Effector memory CD8-positive, alpha-beta T cell (primary cell): ENCODE data around the gene PCGF3.

Source experiments
- ATAC-seq: fragments of 150-1000 bp; cut with Tn5 transposase; replicated peaks from 2 replicates; pipeline ENCODE4 v1.10.0; 2021; ENCODE audit warnings: mild to moderate bottlenecking, moderate library complexity
- DNase-seq, 3 experiments: peaks; one replicate each; pipeline ENCODE4 v3.0.0; 2021
- H3K27ac Mint-ChIP-seq, 2 donors: one replicate each; pipeline ENCODE4 v1.8.0; 2022; ENCODE audit warnings: mild to moderate bottlenecking in 2 of 2, mixed read lengths in 2 of 2, moderate library complexity in 2 of 2
- H3K27me3 Mint-ChIP-seq, 2 donors: one replicate each; pipeline ENCODE4 v1.8.0; 2022; ENCODE audit warnings: mixed read lengths in 2 of 2
- H3K36me3 Mint-ChIP-seq: one replicate; pipeline ENCODE4 v1.8.0; 2022; ENCODE audit warnings: mild to moderate bottlenecking, moderate library complexity, mixed read lengths; ENCODE audit not compliant: insufficient read depth
- H3K4me1 Mint-ChIP-seq, 2 donors: one replicate each; pipeline ENCODE4 v1.8.0; 2022; ENCODE audit warnings: low read depth in 2 of 2, mixed read lengths in 2 of 2
- H3K4me3 Mint-ChIP-seq, 2 donors: one replicate each; pipeline ENCODE4 v1.8.0; 2022; ENCODE audit warnings: mild to moderate bottlenecking in 2 of 2, mixed read lengths in 2 of 2, moderate library complexity in 2 of 2
- H3K9me3 Mint-ChIP-seq, 2 donors: one replicate each; pipeline ENCODE4 v1.8.0; 2022; ENCODE audit warnings: mixed read lengths in 2 of 2

Gene PCGF3

DNA sequence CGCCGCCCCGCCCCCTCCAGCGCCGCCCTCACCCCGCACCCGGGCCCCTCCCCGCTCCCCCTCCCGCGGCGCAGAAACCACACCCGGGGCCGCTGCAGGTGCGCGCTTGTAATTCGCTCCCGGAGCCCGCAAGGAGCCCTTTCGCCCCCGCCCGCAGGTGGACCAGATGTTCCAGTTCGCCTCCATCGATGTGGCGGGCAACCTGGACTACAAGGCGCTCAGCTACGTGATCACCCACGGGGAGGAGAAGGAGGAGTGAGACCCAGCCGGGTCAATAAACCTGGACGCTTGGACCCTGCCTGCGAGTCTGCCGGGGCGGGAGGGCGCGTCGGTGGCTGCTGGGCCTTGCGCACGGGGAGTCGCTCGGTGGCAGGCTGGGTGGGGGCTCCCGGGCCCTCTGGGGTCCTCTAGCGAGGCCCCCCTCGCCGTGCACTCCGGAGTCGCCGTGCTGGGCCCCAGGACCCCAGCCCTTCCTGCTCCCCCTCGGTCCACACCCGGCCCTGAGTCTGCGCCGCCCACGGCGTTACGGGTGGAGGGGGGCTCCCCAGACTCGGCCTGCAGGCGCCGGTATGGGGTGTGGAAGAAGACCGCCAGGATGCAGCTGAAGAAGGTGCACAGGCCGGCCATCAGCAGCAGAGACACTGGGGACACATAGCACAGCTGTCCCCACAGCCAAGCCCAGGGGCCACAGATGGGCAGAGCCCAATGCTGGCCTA, 23.7 kb upstream of the PCGF3 start:
- ATAC-seq, result peak; percentile 9
- peaks cover 14 to 18% of the 10 kb centered on the region in 2 donors for H3K4me1 Mint-ChIP-seq
- DNase-seq, result peak in 1 of 3 experiments; percentile 35
- no peaks in the 10 kb centered on the region for H3K9me3 Mint-ChIP-seq
- no peak overlapping the region for H3K27ac Mint-ChIP-seq
- H3K27me3 Mint-ChIP-seq, result peaks cover 0 to 10% of the 10 kb centered on the region in 2 donors
- peak overlapping the region; percentile 49 to 78 for H3K4me3 Mint-ChIP-seq
- H3K36me3 Mint-ChIP-seq, result peaks cover 8% of the 10 kb centered on the region

DNA sequence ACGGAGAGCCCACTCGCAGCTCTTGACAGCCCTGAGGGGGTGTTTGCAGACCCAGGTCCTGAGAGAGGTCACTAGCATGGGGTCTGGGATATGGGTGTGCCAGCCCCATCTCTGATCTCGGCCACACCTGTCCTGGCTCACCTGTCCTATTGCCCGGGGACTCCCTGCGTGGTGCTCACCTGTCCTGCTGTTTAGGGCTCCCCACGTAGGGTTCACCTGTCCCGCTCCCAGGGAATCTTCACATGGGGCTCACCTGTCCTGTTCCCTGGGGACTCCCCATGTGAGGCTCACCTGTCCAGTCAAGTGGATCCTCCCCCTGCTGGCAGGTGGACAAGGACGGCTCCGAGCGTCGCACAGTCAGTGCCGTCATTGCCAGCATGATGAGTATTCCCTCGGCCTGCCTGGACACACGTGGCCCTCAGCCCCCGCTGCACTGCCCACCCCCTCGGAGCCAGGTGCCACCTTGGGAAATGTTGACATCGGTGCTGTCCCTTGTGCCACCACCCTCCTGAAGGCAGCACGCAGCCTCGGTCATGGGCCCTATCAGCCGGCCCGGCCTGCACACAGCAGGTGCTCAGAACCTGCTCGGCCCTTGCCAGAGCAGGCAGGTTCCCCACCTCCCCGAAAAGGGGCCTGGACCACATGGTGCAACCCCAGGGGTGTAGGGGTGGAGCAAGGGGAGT, 23.0 kb upstream of the PCGF3 start:
- Mint-ChIP-seq H3K9me3 (no peaks in the 10 kb centered on the region), H3K4me3 (peak overlapping the region; percentile 35 to 41), H3K27ac (no peak overlapping the region), H3K36me3 (peaks cover 8% of the 10 kb centered on the region), H3K27me3 (peaks cover 0 to 14% of the 10 kb centered on the region in 2 donors), H3K4me1 (peaks cover 14 to 19% of the 10 kb centered on the region in 2 donors)
- ATAC-seq, result no peak
- DNase-seq, result no peak

DNA sequence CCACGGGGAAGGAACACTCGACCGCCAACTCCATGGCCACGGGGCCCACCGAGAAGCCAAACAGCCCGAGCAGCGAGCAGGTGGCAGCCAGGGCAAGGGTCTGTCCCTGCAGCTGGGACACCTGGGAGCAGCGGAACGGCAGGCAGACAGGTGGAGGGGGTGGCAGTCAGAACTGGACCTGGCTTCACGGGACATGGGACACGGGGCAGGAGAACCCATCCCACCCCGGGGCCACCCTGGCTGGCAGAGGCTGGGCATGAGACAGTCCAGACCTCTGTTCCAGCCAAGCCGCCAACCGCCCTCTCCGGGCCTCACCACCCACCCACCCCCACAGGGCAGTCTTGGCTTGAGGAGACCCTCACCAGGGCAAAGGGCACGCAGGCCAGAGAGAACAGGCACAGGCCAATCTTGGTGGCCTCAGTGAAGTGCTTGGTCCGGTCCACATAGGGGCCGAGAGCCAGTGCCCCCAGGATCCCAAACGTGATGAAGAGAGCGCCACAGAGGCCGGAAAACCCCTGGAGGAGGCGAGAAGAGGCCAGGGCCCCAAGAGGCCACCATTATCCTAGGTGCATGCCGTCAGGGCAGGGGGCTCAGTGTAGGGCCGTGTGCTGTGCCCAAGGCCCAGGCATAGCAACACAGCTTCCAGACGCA, 22.3 kb upstream of the PCGF3 start:
- Mint-ChIP-seq H3K27ac (no peak overlapping the region), H3K4me3 (no peak overlapping the region), H3K36me3 (peaks cover 8% of the 10 kb centered on the region), H3K4me1 (peaks cover 14 to 22% of the 10 kb centered on the region in 2 donors), H3K27me3 (peaks cover 0 to 19% of the 10 kb centered on the region in 2 donors), H3K9me3 (no peaks in the 10 kb centered on the region)
- ATAC-seq (no peak), DNase-seq (no peak)

DNA sequence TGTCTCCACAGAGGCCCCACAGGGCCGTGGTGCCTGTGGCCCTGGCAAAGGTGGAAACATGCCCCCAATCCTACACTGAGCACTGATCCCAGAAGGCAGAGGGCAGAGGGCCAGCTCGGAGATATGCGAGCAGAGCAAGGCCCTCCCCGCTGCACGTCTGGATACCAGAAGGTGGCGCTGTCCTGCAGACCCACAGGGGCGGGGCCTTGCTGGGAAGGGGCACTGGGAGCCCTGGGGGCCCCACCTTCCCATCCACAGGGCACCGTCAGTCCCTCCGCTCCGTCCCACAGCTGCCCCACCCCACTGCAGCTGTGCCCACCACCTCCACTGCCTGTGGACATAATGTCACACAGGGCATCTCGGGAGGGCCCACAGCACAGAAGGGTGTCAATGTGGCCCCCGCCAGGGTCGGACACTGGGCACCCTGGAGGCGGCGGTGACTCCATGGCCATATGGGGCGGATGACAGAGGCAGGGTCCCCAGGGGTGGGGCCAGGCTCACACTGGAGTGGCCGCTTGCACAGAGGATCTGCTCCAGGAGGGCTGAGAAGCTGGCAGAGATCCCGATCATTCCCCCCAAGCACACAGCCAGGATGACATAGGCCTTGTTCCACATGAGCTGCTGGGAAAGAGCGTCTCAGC, 21.5 kb upstream of the PCGF3 start:
- peaks cover 0 to 19% of the 10 kb centered on the region in 2 donors for H3K27me3 Mint-ChIP-seq
- no peak overlapping the region for H3K4me3 Mint-ChIP-seq
- peaks cover 14 to 22% of the 10 kb centered on the region in 2 donors for H3K4me1 Mint-ChIP-seq
- peak in 1 of 3 experiments; percentile 31 for DNase-seq
- no peak overlapping the region for H3K27ac Mint-ChIP-seq
- peaks cover 8% of the 10 kb centered on the region for H3K36me3 Mint-ChIP-seq
- no peaks in the 10 kb centered on the region for H3K9me3 Mint-ChIP-seq
- ATAC-seq, result peak; percentile 14

DNA sequence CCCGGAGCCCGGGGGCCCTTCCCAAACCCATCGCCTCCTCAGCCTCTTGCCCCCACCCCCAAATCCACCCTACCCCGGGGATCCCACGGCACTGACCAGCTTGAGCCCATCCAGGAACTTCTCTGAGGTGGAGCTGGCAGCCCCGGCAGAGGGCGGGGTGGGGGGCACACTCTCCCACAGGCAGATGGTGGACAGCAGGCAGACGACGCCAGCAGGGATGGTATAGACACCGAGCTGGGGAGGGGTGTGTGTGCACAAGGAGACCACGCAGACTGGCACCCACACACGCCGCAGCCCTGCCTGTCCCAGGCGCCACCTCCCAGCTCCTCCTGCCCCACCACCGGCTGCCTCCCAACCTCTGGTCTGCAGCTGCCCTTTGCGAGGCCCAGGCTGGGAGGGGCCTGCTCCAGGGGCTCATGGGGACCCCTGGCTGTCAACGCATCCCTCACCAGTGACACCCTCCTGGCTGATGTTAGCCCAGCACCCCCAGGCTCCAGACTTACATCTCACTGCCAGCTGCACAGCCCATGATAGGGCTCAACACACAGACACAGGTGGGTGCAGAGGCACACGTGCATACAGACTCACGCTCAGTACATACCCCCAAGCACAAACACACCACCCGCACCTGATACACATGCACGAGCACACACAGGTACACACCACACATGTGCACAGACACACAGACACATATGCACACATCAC, 20.9 kb upstream of the PCGF3 start:
- peaks cover 0 to 19% of the 10 kb centered on the region in 2 donors for H3K27me3 Mint-ChIP-seq
- DNase-seq, result no peak
- no peak for ATAC-seq
- no peak overlapping the region for H3K4me3 Mint-ChIP-seq
- peaks cover 8% of the 10 kb centered on the region for H3K36me3 Mint-ChIP-seq
- H3K4me1 Mint-ChIP-seq, result peaks cover 14 to 22% of the 10 kb centered on the region in 2 donors
- no peaks in the 10 kb centered on the region for H3K9me3 Mint-ChIP-seq
- H3K27ac Mint-ChIP-seq, result peak overlapping the region in 1 of 2 donors; percentile 55

DNA sequence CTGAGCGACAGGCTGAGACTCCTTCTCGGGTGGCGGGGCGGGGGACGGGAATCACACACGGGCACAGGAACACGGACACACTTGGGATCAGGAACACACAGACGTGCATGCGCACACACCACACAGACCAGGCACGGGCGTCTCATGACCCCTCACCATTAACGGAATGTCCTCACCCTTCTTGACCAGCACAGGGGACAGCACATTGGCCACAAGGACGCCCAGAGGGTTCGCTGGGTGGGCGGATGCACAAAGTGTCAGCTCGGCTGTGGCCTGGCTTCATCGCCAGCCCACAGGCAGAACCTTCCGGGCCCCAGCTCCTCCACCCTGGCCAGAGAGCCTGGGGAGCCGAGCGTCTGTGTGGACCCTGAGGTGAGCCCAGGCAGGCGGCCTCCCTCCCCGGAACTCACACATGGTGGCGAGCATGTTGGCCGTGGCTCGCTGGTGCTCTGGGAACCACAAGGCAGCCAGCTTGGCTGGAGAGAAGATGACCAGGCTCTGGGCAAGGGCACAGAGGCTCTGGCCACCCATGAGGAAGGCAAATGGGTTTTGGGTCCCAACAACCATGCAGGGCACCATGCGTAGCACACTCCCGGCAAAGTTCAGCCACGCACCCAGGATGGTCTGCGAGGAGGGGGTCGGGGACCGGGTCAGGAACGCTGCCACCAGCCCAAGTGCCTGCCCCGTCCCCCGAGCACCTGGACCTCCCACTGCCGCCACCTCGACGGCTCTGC, 19.8 kb upstream of the PCGF3 start:
- Mint-ChIP-seq H3K27me3 (peaks cover 0 to 19% of the 10 kb centered on the region in 2 donors), H3K27ac (no peak overlapping the region), H3K36me3 (peaks cover 5% of the 10 kb centered on the region), H3K9me3 (no peaks in the 10 kb centered on the region), H3K4me1 (peaks cover 6 to 14% of the 10 kb centered on the region in 2 donors), H3K4me3 (no peak overlapping the region)
- ATAC-seq (no peak), DNase-seq (no peak)

DNA sequence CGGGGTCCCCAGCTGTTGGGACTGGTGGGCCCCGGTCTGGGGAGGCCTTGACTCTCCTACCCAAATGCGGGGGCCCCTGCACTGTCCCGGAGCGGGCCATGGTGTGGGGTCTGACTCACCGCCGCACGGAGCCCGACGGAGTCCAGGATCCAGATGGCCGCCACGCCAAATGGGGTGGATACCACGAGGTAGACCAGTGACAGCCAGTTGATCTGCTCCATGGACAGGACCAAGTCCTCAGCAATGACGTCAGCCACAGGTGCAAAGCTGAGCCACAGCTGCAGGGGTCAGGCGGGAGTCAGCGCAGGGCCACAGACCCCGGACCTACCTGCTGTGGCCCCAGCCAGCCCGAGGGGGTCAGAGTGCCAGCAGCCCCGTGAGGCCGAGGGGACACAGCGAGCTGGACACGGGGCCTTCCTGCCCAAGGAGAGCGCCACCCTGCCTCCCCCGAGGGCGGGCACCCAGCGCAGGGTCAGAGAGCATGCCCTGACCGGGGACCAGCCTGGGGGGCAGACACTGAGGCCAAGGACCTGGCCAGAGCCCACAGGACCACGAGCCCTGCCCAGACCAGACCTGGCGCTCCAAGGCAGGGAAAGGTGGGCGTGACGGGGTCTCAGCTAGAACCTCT, 19.1 kb upstream of the PCGF3 start:
- Mint-ChIP-seq H3K9me3 (no peaks in the 10 kb centered on the region), H3K27ac (no peak overlapping the region), H3K4me1 (peaks cover 5 to 13% of the 10 kb centered on the region in 2 donors), H3K4me3 (no peak overlapping the region), H3K27me3 (peaks cover 0 to 19% of the 10 kb centered on the region in 2 donors), H3K36me3 (peaks cover 3% of the 10 kb centered on the region)
- DNase-seq (no peak), ATAC-seq (no peak)

DNA sequence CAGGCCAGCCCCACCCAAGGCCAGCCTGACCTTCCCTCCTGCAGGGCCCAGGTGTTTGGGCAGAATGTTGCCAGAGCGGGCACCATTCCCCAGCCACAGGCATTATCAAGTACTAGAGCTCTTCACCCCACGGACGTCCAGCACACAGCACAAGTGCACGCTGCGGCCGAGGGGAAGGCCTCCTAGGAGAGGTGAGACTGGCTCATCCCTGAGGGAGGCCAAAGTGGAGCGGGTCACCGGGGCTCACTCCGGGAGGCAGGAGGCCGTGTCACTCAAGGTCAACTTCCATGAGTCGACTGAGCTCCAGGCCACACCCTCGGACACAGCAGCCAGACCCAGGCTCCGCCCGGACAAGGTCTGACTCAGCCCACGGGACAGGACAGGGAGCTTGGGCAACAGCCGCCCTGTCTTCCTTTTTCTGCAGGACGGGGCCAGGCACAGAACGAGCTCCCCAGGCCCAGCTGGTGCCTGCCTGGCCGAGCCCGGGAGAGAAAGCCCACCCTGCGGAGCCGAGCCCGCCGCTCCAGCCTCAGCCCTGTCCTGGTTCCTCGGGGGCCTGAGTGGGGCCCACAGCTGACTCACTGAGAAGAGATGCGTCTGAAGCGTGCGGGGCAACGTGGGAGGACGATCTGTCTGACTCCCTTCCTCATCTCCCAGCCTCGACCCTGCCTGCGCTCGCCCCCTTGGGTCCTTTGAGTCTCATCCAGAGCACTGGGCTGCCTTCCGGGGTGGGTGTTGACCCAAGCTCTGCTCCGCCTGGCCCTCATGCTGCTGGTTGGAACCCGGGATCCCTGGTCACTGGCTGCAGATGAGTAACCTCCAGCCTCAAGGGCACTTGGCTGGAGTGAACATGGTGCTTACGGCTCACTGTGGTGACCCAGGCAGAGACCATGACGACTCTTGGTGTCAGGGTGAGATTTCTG, 18.3 kb upstream of the PCGF3 start:
- Mint-ChIP-seq H3K27ac (no peak overlapping the region), H3K4me3 (no peak overlapping the region), H3K9me3 (no peaks in the 10 kb centered on the region), H3K36me3 (peaks cover 3% of the 10 kb centered on the region), H3K27me3 (peaks cover 0 to 19% of the 10 kb centered on the region in 2 donors), H3K4me1 (peaks cover 5 to 13% of the 10 kb centered on the region in 2 donors)
- ATAC-seq (peak; percentile 17), DNase-seq (no peak)

DNA sequence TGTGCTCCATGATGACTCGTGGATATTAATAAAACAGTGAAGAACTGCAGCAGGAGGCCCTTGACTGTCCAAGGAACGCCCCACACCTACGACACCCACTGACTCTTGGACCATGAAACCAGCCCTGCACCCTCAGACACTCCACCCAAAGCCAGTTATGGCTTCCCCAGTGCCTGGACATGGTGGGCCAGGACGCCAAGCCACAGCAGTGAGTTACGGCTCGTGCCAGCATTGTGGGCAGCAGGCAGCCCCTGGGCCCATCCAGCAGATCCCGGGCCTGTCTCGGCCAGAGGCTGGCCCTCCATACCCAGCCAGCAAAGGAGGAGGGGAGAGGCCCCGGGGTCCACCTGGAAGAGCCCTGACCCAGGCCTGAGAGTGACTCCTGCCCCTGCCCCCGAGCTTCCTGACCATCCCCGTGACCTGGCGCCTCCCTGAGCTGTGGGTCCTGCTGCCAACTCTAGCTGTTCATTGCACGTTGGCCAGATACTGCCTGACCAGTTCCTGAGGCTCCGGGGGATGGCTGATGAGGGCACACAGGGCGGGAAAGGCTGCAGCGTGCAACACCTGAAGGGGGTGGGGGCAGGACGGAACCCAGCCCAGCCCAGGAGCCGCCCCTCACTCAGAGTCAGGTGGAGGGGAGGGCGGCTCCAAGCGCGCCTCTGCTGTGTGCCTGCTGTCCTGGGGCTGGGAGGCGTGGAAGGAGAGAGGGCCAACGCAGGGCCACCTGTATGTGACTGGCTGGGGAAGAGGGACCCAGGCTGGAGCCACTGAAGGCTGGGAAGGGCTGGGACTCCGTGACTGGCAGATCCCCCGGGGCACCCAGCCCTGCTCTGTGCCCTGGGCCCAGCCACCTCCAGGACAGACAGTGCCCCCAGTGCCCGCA, 17.4 kb upstream of the PCGF3 start:
- ATAC-seq (peak; percentile 17), DNase-seq (no peak)
- Mint-ChIP-seq H3K4me3 (no peak overlapping the region), H3K27me3 (peaks cover 0 to 19% of the 10 kb centered on the region in 2 donors), H3K27ac (no peak overlapping the region), H3K9me3 (no peaks in the 10 kb centered on the region), H3K4me1 (peaks cover 5 to 8% of the 10 kb centered on the region in 2 donors), H3K36me3 (no peaks in the 10 kb centered on the region)

DNA sequence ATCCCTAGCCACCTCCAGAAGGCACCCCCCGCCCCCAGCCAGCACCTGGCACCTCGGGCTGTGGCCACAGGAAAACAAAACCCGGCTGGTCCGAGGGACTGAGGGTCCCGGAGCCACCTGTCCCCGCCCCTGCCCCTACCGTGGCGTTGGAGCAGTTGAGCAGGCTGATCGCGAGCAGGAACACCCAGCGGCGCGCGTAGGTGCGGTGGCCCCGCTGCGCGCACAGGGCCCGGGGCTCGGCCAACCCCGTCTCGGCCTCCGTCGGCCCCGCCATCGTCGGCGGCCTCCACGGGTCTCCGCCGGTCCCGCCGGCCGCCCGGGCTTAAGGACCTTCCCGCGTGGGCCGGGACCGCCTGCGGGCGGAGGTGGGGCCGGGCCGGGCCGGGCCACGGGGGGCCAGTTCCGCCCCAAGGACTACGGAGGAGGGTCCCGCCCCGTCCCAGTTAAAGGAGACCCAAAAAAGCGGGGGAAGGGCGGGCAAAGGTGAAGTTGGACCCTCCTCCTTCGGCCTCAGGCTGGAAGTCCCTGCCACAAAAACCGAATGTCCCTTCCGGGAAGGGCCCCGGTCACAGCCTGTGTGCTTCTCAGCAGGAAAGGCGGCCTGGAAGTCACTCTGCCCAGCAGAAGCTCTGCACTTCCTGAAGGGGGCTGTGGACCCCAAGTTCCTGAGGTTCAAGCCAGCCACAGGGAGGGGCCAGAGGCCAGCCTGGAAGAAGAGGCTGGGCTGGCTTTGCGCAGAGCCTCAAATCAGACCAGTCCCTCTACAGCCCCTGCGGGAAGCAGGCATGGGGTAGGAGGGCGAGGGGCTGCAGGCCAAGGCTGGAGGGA, 16.6 kb upstream of the PCGF3 start, which contains the start of gene SLC49A3:
SLC49A3 (minus strand) TSS at position 298 of the 828 bp plus-strand sequence; CDS start at position 274, 24 bp downstream.
- H3K36me3 Mint-ChIP-seq, result no peaks in the 10 kb centered on the region
- H3K27me3 Mint-ChIP-seq, result peaks cover 5 to 19% of the 10 kb centered on the region in 2 donors
- no peaks in the 10 kb centered on the region for H3K9me3 Mint-ChIP-seq
- no peak for DNase-seq
- H3K4me1 Mint-ChIP-seq, result peaks cover 0 to 8% of the 10 kb centered on the region in 2 donors
- no peak within 1 kb of the TSS for H3K27ac Mint-ChIP-seq
- no peak within 1 kb of the TSS for H3K4me3 Mint-ChIP-seq
- peak; percentile 44 for ATAC-seq
